Upper lobe of left lung (tissue), 4 donors: Measurements from ENCODE around the gene TMEM132D.

ENCODE experiments used
- CTCF ChIP-seq, 6 experiments: fragments of 450-650 bp in 4 of 6; fragments of 200-600 bp in 2 of 6; sonication (generic) in 2 of 6; IDR thresholded peaks; one replicate each; pipeline ENCODE4 v1.5.1; 2016 to 2019; ENCODE audit warnings: antibody characterized with exemption in 6 of 6
- POLR2A ChIP-seq, 4 donors: fragments of 450-650 bp; IDR thresholded peaks; one replicate each; pipeline ENCODE4 v1.5.1; 2016 to 2017; ENCODE audit warnings: antibody characterized with exemption in 4 of 4, mild to moderate bottlenecking in 2 of 4

GRCh38 chr12:129080391-129080790, 823.4 kb downstream of the TMEM132D start:
- no peak for TF ChIP-seq CTCF (IDR thresholded peaks at IDR 0.05)
- TF ChIP-seq POLR2A (IDR thresholded peaks at IDR 0.05): no peak
